Cortex of kidney (tissue), 1 donor: ENCODE measurements around the gene ZNRF3.
"Not testable (repeated sequence)": the region's sequence is repeated elsewhere in the genome, so short reads cannot be mapped to it uniquely, and the experiment has no call there.

Experiments
- DNase-seq: peaks from one replicate; lab custom pipeline; 2025; lab: John Stamatoyannopoulos, UW

Gene ZNRF3

GRCh38 chr22:28931844-28932567 lies 48.6 kb downstream of the ZNRF3 start:
- no peak for DNase-seq

- DNase-seq = no peak
These were observed 49.9 kb downstream of the ZNRF3 start for GRCh38 chr22:28933321-28933720.

GRCh38 chr22:28934026-28934425 lies 50.7 kb downstream of the ZNRF3 start:
- no peak for DNase-seq

- DNase-seq = no peak
These were observed 51.8 kb downstream of the ZNRF3 start for GRCh38 chr22:28935140-28935539.

- no peak for DNase-seq
These were observed 52.3 kb downstream of the ZNRF3 start for GRCh38 chr22:28935713-28936112.

GRCh38 chr22:28936200-28936599 lies 52.8 kb downstream of the ZNRF3 start:
- no peak for DNase-seq

- no peak for DNase-seq
These were observed 54.0 kb downstream of the ZNRF3 start for GRCh38 chr22:28937206-28938025.

- DNase-seq = no peak
These were observed 55.0 kb downstream of the ZNRF3 start for GRCh38 chr22:28938286-28938833.

- no peak for DNase-seq
These were observed 56.0 kb downstream of the ZNRF3 start for GRCh38 chr22:28939394-28939793.

GRCh38 chr22:28939932-28940331 lies 56.6 kb downstream of the ZNRF3 start:
- DNase-seq = no peak

GRCh38 chr22:28940441-28940840 lies 57.1 kb downstream of the ZNRF3 start:
- DNase-seq = no peak

- DNase-seq = no peak
These were observed 59.0 kb downstream of the ZNRF3 start for GRCh38 chr22:28942333-28942732.

GRCh38 chr22:28942801-28943500 lies 59.6 kb downstream of the ZNRF3 start:
- no peak for DNase-seq

- no peak for DNase-seq
These were observed 60.1 kb downstream of the ZNRF3 start for GRCh38 chr22:28943501-28943879.

GRCh38 chr22:28947125-28947524 lies 63.8 kb downstream of the ZNRF3 start:
- DNase-seq = no peak

GRCh38 chr22:28948424-28948823 lies 65.1 kb downstream of the ZNRF3 start:
- DNase-seq = no peak

- not testable (repeated sequence) for DNase-seq
These were observed 65.6 kb downstream of the ZNRF3 start for GRCh38 chr22:28948860-28949551.

GRCh38 chr22:28949788-28950187 lies 66.4 kb downstream of the ZNRF3 start:
- DNase-seq = no peak

- no peak for DNase-seq
These were observed 67.4 kb downstream of the ZNRF3 start for GRCh38 chr22:28950617-28951411.

- DNase-seq = no peak
These were observed 68.2 kb downstream of the ZNRF3 start for GRCh38 chr22:28951530-28951929.

GRCh38 chr22:28951969-28952521 lies 68.7 kb downstream of the ZNRF3 start:
- no peak for DNase-seq
